Liver (tissue), 9 donors: ENCODE measurements around the gene GSTP1. TPM values are rescaled to one million over a fixed set of nuclear protein-coding genes. Genes with fewer than 3 reads are reported as not detected.

Experiments used
- DNase-seq: peaks from one replicate; pipeline ENCODE4 v3.0.0-alpha.2; 2017; ENCODE audit warnings: low spot score
- H3K27ac ChIP-seq, 2 donors: one replicate each; pipeline ENCODE4 v1.7.0; 2013; ENCODE audit warnings: inconsistent platforms in 2 of 2, low read length in 2 of 2, control low read depth in 1 of 2, low read depth in 1 of 2, mild to moderate bottlenecking in 1 of 2
- H3K27me3 ChIP-seq, 4 donors: one replicate each; pipeline versions ENCODE4 v1.6.1 to v1.7.0; 2013; ENCODE audit warnings: low read length in 3 of 4, inconsistent platforms in 1 of 4, mild to moderate bottlenecking in 1 of 4, moderate library complexity in 1 of 4; ENCODE audit not compliant: control insufficient read depth in 4 of 4, insufficient read depth in 4 of 4
- H3K36me3 ChIP-seq, 4 donors: one replicate each; pipeline versions ENCODE4 v1.6.1 to v1.7.0; 2013; ENCODE audit warnings: low read length in 3 of 4, mild to moderate bottlenecking in 3 of 4, low read depth in 1 of 4, moderate library complexity in 1 of 4; ENCODE audit not compliant: control insufficient read depth in 4 of 4, insufficient read depth in 3 of 4
- H3K4me1 ChIP-seq, 4 donors: one replicate each; pipeline versions ENCODE4 v1.6.1 to v1.7.0; 2013; ENCODE audit warnings: low read length in 3 of 4, mild to moderate bottlenecking in 3 of 4, moderate library complexity in 1 of 4; ENCODE audit not compliant: control insufficient read depth in 4 of 4, insufficient read depth in 4 of 4
- H3K4me3 ChIP-seq, 3 donors: one replicate each; pipeline versions ENCODE4 v1.6.1 to v1.7.0; 2013; ENCODE audit warnings: low read length in 3 of 3, control low read depth in 1 of 3, low read depth in 1 of 3, mild to moderate bottlenecking in 1 of 3
- H3K9ac ChIP-seq, 2 donors: one replicate each; pipeline ENCODE4 v1.7.0; 2013; ENCODE audit warnings: low read length in 2 of 2, mild to moderate bottlenecking in 2 of 2, moderate library complexity in 2 of 2, control low read depth in 1 of 2, low read depth in 1 of 2
- H3K9me3 ChIP-seq, 4 donors: one replicate each; pipeline versions ENCODE4 v1.6.1 to v1.7.0; 2013; ENCODE audit warnings: low read length in 3 of 4; ENCODE audit not compliant: control insufficient read depth in 4 of 4
- ATF3 ChIP-seq: IDR thresholded peaks from 2 replicates; pipeline ENCODE4 v1.6.1; 2016; ENCODE audit warnings: antibody characterized with exemption
- EGR1 ChIP-seq, 2 donors: IDR thresholded peaks; 2 replicates each; pipeline ENCODE4 v1.6.1; 2016 to 2018; ENCODE audit warnings: antibody characterized with exemption in 2 of 2, low read depth in 2 of 2
- FOXA1 ChIP-seq: IDR thresholded peaks from 2 replicates; pipeline ENCODE4 v1.6.1; 2016; ENCODE audit warnings: antibody characterized with exemption
- FOXA2 ChIP-seq: IDR thresholded peaks from 2 replicates; pipeline ENCODE4 v1.6.1; 2016; ENCODE audit warnings: antibody characterized with exemption
- GABPA ChIP-seq, 2 donors: IDR thresholded peaks in 1 of 2; conservative IDR thresholded peaks in 1 of 2; 2 replicates each; pipeline ENCODE4 v1.6.1; 2016; ENCODE audit warnings: antibody characterized with exemption in 2 of 2, mild to moderate bottlenecking in 1 of 2, moderate library complexity in 1 of 2
- HNF4A ChIP-seq, 2 donors: conservative IDR thresholded peaks; 2 replicates each; pipeline ENCODE4 v1.6.1; 2016; ENCODE audit warnings: antibody characterized with exemption in 2 of 2, mild to moderate bottlenecking in 2 of 2
- HNF4G ChIP-seq: IDR thresholded peaks from 2 replicates; pipeline ENCODE4 v1.6.1; 2016; ENCODE audit warnings: antibody characterized with exemption
- JUND ChIP-seq, 2 donors: IDR thresholded peaks; 2 replicates each; pipeline ENCODE4 v1.6.1; 2016; ENCODE audit warnings: antibody characterized with exemption in 2 of 2
- NR2F2 ChIP-seq: IDR thresholded peaks from 2 replicates; pipeline ENCODE4 v1.6.1; 2016; ENCODE audit warnings: antibody characterized with exemption
- RAD21 ChIP-seq, 2 donors: IDR thresholded peaks; 2 replicates each; pipeline ENCODE4 v1.6.1; 2016; ENCODE audit warnings: antibody characterized with exemption in 2 of 2, mild to moderate bottlenecking in 2 of 2
- RXRA ChIP-seq, 2 donors: IDR thresholded peaks; 2 replicates each; pipeline ENCODE4 v1.6.1; 2017 to 2018; ENCODE audit warnings: antibody characterized with exemption in 2 of 2, mild to moderate bottlenecking in 1 of 2
- SP1 ChIP-seq: IDR thresholded peaks from 2 replicates; pipeline ENCODE4 v1.6.1; 2018; ENCODE audit warnings: antibody characterized with exemption, mild to moderate bottlenecking
- TAF1 ChIP-seq: conservative IDR thresholded peaks from 2 replicates; pipeline ENCODE4 v1.6.1; 2016; ENCODE audit warnings: antibody characterized with exemption, mild to moderate bottlenecking
- YY1 ChIP-seq: IDR thresholded peaks from 2 replicates; pipeline ENCODE4 v1.6.1; 2016; ENCODE audit warnings: antibody characterized with exemption, mild to moderate bottlenecking
- ZBTB33 ChIP-seq: IDR thresholded peaks from 2 replicates; pipeline ENCODE4 v1.6.1; 2016; ENCODE audit warnings: antibody characterized with exemption
- WGBS: extraction: QIAGEN DNeasy Blood & Tissue Kit; methylation state at CpG from one replicate; pipeline ENCODE4 v1.1.7; 2013; 5-methylcytosine and 5-hydroxymethylcytosine counted together
- polyA plus RNA-seq, 2 donors: library from polyadenylated mRNA; stranded (reverse) in 1 of 2; unstranded in 1 of 2; fragments of 200-250 nt in 1 of 2; fragments of >200 nt in 1 of 2; fragmentation: Nextera tagmentation in 1 of 2; extraction: Ambion mirVana in 1 of 2; gene quantifications; one replicate each; pipeline versions ENCODE4 v1.2.1 to v1.2.3, GENCODE V29; 2013 to 2015
- total RNA-seq, 2 donors: library from RNA; depleted of rRNA; stranded (reverse); fragments of >200 nt; gene quantifications; one replicate each; pipeline ENCODE4 v1.2.3, GENCODE V29; 2014
- TF ChIP-seq, protein P1 (sequence below): IDR thresholded peaks from 2 replicates; pipeline ENCODE4 v1.6.1; 2016; ENCODE audit warnings: antibody characterized with exemption, mild to moderate bottlenecking
- TF ChIP-seq, protein P2 (sequence below): fragments of 150-350 bp; IDR thresholded peaks from 2 replicates; pipeline ENCODE4 v1.5.1; 2017; ENCODE audit warnings: improper control_type of control experiment, low read depth, low read length; ENCODE audit not compliant: missing input control
- TF ChIP-seq, protein P3 (sequence below): IDR thresholded peaks from 2 replicates; pipeline ENCODE4 v1.6.1; 2016; ENCODE audit warnings: antibody characterized with exemption
- donor health status: healthy.
- donor health status: healthy.
- donor health status: healthy.
- donor health status: healthy.
- donor health status: healthy.

The GSTP1 gene
- total and polyA plus RNA-seq, 4 donors, result 25.6 to 228 (median 44.8) TPM

GRCh38 chr11:67631411-67631810, 47.8 kb downstream of the GSTP1 start (continued):
- no peak for TF ChIP-seq ATF3

DNA sequence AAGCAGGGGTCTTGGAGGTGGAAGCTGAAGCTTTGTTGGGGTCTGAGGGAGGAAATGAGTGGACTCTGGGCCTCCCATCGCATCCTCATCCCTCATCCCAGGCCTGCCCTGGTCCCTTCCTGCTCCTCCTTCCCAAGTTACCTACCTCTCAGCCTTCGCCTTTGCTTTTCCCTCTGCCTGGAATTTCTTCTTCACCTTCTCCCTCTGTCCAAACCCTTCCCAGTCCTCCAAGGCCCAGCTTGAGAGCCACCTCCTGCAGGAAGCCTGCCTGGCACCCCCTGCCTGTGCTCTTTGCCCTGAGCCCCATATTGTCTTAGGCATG, 48.2 kb downstream of the GSTP1 start:
- peak overlapping the region; percentile 50 to 58 for H3K27ac ChIP-seq
- H3K27me3 ChIP-seq, result no peaks in the 10 kb centered on the region
- no peak overlapping the region for H3K4me3 ChIP-seq
- peaks cover 13 to 47% (median 37%) of the 10 kb centered on the region in 4 donors for H3K4me1 ChIP-seq
- TF ChIP-seq, protein P1, sequence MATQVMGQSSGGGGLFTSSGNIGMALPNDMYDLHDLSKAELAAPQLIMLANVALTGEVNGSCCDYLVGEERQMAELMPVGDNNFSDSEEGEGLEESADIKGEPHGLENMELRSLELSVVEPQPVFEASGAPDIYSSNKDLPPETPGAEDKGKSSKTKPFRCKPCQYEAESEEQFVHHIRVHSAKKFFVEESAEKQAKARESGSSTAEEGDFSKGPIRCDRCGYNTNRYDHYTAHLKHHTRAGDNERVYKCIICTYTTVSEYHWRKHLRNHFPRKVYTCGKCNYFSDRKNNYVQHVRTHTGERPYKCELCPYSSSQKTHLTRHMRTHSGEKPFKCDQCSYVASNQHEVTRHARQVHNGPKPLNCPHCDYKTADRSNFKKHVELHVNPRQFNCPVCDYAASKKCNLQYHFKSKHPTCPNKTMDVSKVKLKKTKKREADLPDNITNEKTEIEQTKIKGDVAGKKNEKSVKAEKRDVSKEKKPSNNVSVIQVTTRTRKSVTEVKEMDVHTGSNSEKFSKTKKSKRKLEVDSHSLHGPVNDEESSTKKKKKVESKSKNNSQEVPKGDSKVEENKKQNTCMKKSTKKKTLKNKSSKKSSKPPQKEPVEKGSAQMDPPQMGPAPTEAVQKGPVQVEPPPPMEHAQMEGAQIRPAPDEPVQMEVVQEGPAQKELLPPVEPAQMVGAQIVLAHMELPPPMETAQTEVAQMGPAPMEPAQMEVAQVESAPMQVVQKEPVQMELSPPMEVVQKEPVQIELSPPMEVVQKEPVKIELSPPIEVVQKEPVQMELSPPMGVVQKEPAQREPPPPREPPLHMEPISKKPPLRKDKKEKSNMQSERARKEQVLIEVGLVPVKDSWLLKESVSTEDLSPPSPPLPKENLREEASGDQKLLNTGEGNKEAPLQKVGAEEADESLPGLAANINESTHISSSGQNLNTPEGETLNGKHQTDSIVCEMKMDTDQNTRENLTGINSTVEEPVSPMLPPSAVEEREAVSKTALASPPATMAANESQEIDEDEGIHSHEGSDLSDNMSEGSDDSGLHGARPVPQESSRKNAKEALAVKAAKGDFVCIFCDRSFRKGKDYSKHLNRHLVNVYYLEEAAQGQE, result no peak
- no peak for TF ChIP-seq SP1
- no peak for TF ChIP-seq JUND (IDR thresholded peaks at IDR 0.05)
- no peak for TF ChIP-seq HNF4G
- no peak for TF ChIP-seq ATF3
- no peak for TF ChIP-seq RXRA (IDR thresholded peaks at IDR 0.05)
- TF ChIP-seq, protein P2, sequence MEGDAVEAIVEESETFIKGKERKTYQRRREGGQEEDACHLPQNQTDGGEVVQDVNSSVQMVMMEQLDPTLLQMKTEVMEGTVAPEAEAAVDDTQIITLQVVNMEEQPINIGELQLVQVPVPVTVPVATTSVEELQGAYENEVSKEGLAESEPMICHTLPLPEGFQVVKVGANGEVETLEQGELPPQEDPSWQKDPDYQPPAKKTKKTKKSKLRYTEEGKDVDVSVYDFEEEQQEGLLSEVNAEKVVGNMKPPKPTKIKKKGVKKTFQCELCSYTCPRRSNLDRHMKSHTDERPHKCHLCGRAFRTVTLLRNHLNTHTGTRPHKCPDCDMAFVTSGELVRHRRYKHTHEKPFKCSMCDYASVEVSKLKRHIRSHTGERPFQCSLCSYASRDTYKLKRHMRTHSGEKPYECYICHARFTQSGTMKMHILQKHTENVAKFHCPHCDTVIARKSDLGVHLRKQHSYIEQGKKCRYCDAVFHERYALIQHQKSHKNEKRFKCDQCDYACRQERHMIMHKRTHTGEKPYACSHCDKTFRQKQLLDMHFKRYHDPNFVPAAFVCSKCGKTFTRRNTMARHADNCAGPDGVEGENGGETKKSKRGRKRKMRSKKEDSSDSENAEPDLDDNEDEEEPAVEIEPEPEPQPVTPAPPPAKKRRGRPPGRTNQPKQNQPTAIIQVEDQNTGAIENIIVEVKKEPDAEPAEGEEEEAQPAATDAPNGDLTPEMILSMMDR, result no peak
- TF ChIP-seq FOXA1, result no peak
- TF ChIP-seq RAD21 (IDR thresholded peaks at IDR 0.05), result no peak
- no peak for TF ChIP-seq FOXA2
- no peak for TF ChIP-seq YY1
- no peak for DNase-seq
- H3K36me3 ChIP-seq, result peaks cover 0 to 5% (median 2%) of the 10 kb centered on the region in 4 donors
- no peak overlapping the region for H3K9ac ChIP-seq
- H3K9me3 ChIP-seq, result no peaks in the 10 kb centered on the region
- WGBS, result 96% methylated on average over 2 of the region's 2 CpGs

DNA sequence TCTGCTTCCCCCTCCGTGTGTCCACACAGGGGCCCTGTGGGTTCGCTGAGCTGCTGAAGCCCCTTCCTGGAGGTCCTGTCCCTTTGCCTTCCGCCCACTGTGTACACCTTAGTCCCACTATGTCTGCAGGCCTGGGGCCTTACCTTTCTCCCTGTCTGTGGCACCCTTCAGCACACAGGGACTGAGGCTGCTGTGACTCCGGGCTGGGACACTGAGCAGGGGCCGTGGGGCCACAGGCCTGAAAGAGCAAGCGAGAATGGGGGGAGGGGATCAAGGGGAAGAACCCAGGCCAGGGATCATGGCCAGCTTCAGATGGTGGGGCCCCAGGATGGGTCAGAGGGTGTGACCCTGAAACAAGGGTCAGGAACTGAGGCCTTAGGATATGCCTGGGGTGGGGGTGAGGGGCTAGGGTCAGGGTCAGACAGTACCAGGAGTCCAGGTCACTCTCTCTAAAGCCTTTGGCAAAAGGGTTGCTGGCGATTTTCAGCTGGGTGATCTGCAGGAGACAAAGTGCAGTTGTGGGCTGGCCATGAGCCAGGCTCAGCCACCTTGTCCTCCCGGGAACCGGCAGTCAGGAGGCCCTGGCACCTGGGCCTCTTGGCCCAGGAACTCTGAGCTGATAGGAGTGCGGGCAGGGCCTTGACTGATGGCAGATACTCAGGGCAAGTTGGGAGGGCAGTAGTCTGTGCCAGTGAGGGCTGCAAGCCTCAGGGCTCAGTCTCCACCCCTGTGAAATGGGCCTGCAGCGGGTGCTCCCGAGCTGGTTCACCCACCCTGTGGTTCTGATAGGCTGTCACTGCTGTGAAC, 48.8 kb downstream of the GSTP1 start:
- peak; percentile 61 for DNase-seq
- Histone ChIP-seq H3K36me3 (peaks cover 0 to 3% (median 1%) of the 10 kb centered on the region in 4 donors), H3K4me1 (peaks cover 13 to 47% (median 37%) of the 10 kb centered on the region in 4 donors), H3K9ac (no peak overlapping the region), H3K9me3 (no peaks in the 10 kb centered on the region), H3K4me3 (no peak overlapping the region), H3K27ac (peak overlapping the region; percentile 50 to 58), H3K27me3 (no peaks in the 10 kb centered on the region)
- WGBS, result 38% methylated on average over 12 of the region's 12 CpGs
- TF ChIP-seq, protein P3, sequence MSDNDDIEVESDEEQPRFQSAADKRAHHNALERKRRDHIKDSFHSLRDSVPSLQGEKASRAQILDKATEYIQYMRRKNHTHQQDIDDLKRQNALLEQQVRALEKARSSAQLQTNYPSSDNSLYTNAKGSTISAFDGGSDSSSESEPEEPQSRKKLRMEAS, result no peak
- TF ChIP-seq SP1 (peak; percentile 96), RAD21 (IDR thresholded peaks at IDR 0.05) (peak in 1 of 2 donors; percentile 47), NR2F2 (peak; percentile 96), HNF4G (peak; percentile 91), RXRA (IDR thresholded peaks at IDR 0.05) (peak; percentile 93 to 95), FOXA1 (no peak), TAF1 (no peak), ZBTB33 (no peak), EGR1 (IDR thresholded peaks at IDR 0.05; ENCODE audit: low read depth in 2 of 2) (no peak), FOXA2 (no peak), GABPA (IDR thresholded peaks at IDR 0.05 in 1 of 2, conservative IDR thresholded peaks at IDR 0.05 in 1 of 2) (no peak), HNF4A (conservative IDR thresholded peaks at IDR 0.05) (peak; percentile 94 to 98), YY1 (peak; percentile 60)
- TF ChIP-seq, protein P1, result peak; percentile 39
